Loucy (cell line): ENCODE data around the gene STX16.

Experiments used
- EZH2phosphoT487 ChIP-seq: fragments of 200-600 bp; IDR thresholded peaks from 2 replicates; pipeline ENCODE4 v1.6.1; 2018; ENCODE audit warnings: antibody characterized with exemption, mild to moderate bottlenecking, moderate library complexity, borderline replicate concordance
- TF ChIP-seq, protein P1 (sequence below): fragments of 200-600 bp; sonication (generic); conservative IDR thresholded peaks from 2 replicates; pipeline ENCODE4 v1.5.1; 2014; ENCODE audit warnings: mild to moderate bottlenecking, antibody characterized with exemption, low read length

DNA sequence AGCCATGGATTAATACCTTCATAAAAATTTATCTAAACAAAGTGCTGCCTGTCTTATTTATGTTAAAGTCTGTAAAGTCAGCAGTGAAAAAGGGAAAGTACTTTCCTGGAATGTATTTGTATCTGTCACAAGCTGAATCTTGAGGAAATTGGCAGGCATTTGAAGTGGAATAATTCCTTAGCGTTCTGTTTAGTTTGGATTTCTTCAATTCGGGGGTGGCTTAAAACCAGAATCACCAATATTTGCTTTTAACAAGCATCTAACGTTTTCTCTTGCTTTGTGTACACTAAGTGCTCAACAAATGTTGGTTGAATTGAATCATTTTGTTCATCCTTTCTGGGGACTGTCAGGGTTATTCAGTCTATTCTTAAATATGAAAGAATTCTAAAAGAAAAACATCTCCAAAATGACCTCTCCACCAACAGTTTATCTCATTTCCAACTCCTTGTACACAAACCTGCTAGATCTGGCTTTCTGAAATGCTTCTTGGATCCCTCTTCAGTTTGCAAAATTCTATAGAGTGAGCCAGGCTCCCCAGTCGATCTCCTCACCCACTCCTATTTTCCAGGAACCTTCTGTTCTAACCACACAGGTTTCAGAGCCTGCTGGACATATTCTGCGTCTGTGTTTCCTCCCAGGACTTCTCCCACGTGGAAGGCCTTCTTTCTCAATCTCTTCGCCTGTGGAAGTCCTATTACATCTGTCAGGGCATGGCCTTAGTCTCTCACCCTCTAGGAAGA lies 39.5 kb downstream of the STX16 start:
- TF ChIP-seq, protein P1, sequence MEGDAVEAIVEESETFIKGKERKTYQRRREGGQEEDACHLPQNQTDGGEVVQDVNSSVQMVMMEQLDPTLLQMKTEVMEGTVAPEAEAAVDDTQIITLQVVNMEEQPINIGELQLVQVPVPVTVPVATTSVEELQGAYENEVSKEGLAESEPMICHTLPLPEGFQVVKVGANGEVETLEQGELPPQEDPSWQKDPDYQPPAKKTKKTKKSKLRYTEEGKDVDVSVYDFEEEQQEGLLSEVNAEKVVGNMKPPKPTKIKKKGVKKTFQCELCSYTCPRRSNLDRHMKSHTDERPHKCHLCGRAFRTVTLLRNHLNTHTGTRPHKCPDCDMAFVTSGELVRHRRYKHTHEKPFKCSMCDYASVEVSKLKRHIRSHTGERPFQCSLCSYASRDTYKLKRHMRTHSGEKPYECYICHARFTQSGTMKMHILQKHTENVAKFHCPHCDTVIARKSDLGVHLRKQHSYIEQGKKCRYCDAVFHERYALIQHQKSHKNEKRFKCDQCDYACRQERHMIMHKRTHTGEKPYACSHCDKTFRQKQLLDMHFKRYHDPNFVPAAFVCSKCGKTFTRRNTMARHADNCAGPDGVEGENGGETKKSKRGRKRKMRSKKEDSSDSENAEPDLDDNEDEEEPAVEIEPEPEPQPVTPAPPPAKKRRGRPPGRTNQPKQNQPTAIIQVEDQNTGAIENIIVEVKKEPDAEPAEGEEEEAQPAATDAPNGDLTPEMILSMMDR: no peak
- TF ChIP-seq EZH2phosphoT487: no peak
